GM23338 (cell line): ENCODE data around the gene ZNF438. TPM values are rescaled to one million over a fixed set of nuclear protein-coding genes. Genes with fewer than 3 reads are reported as not detected.

Experiments used
- ATAC-seq: fragments of 200-7000 bp; cut with Tn5 transposase; 3 replicates; pipeline ENCODE4 v1.9.1; 2020
- DNase-seq: peaks from one replicate; pipeline ENCODE4 v3.0.0-alpha.2; 2015; ENCODE audit warnings: low spot score
- H2AFZ ChIP-seq: fragments of 200-600 bp; sonication (generic); 2 replicates; pipeline ENCODE4 v1.8.0; 2016; ENCODE audit warnings: antibody characterized with exemption, mild to moderate bottlenecking, moderate library complexity
- H3F3A ChIP-seq: fragments of 200-600 bp; sonication (generic); replicated peaks from 2 replicates; pipeline ENCODE4 v1.8.0; 2017; ENCODE audit warnings: antibody characterized with exemption, mixed run types, low read depth
- H3K27ac ChIP-seq: fragments of 200-600 bp; sonication (generic); 2 replicates; pipeline ENCODE4 v1.6.1; 2016; ENCODE audit warnings: low read depth
- H3K27me3 ChIP-seq: fragments of 200-600 bp; sonication (generic); 2 replicates; pipeline ENCODE4 v1.8.0; 2016; ENCODE audit warnings: mild to moderate bottlenecking, mixed run types, moderate library complexity; ENCODE audit not compliant: insufficient read depth
- H3K36me3 ChIP-seq: fragments of 200-600 bp; sonication (generic); 2 replicates; pipeline ENCODE4 v1.8.0; 2016; ENCODE audit warnings: mild to moderate bottlenecking; ENCODE audit not compliant: insufficient read depth
- H3K4me1 ChIP-seq: fragments of 200-600 bp; sonication (generic); 2 replicates; pipeline ENCODE4 v1.8.0; 2016; ENCODE audit warnings: mild to moderate bottlenecking, moderate library complexity; ENCODE audit not compliant: insufficient read depth
- H3K4me2 ChIP-seq: fragments of 200-600 bp; sonication (generic); 2 replicates; pipeline ENCODE4 v1.7.1; 2017; ENCODE audit warnings: mixed run types
- H3K4me3 ChIP-seq: fragments of 200-600 bp; sonication (generic); 2 replicates; pipeline ENCODE4 v1.6.1; 2016; ENCODE audit warnings: mixed run types
- H3K79me2 ChIP-seq: fragments of 200-600 bp; sonication (generic); replicated peaks from 2 replicates; pipeline ENCODE4 v1.8.0; 2017; ENCODE audit warnings: mild to moderate bottlenecking; ENCODE audit not compliant: insufficient read depth
- H3K9me2 ChIP-seq: fragments of 200-600 bp; sonication (generic); 2 replicates; pipeline ENCODE4 v1.8.0; 2017; ENCODE audit not compliant: insufficient read depth
- H4K20me1 ChIP-seq: fragments of 200-600 bp; sonication (generic); replicated peaks from 2 replicates; pipeline ENCODE4 v1.8.0; 2017; ENCODE audit warnings: mild to moderate bottlenecking; ENCODE audit not compliant: insufficient read depth
- H3K27ac Mint-ChIP-seq: 2 replicates; pipeline ENCODE4 v1.8.0; 2020; ENCODE audit warnings: inconsistent platforms, mild to moderate bottlenecking, moderate library complexity, mixed read lengths
- H3K27me3 Mint-ChIP-seq: 3 replicates; pipeline ENCODE4 v1.8.0; 2022; ENCODE audit warnings: low read depth, mild to moderate bottlenecking, moderate library complexity, mixed read lengths, inconsistent platforms; ENCODE audit not compliant: insufficient read depth, poor library complexity
- H3K36me3 Mint-ChIP-seq: 3 replicates; pipeline ENCODE4 v1.8.0; 2021; ENCODE audit warnings: low read depth, mild to moderate bottlenecking, inconsistent platforms, moderate library complexity, mixed read lengths
- H3K4me1 Mint-ChIP-seq: 3 replicates; pipeline ENCODE4 v1.8.0; 2020; ENCODE audit warnings: mild to moderate bottlenecking, inconsistent platforms, mixed read lengths
- H3K4me3 Mint-ChIP-seq: 3 replicates; pipeline ENCODE4 v1.8.0; 2021; ENCODE audit warnings: moderate library complexity, mild to moderate bottlenecking, inconsistent platforms, mixed read lengths
- H3K9me3 Mint-ChIP-seq: 3 replicates; pipeline ENCODE4 v1.8.0; 2020; ENCODE audit warnings: moderate library complexity, mild to moderate bottlenecking, inconsistent platforms, mixed read lengths
- CTCF ChIP-seq, 2 experiments: fragments of 200-600 bp in 1 of 2; sonication (generic) in 1 of 2; conservative IDR thresholded peaks; 2 replicates each; pipeline versions ENCODE4 v1.5.1 to v1.6.1; 2016 to 2017; ENCODE audit warnings: antibody characterized with exemption in 2 of 2, low read depth in 2 of 2, mild to moderate bottlenecking in 2 of 2, moderate library complexity in 1 of 2
- EZH2 ChIP-seq: fragments of 200-600 bp; sonication (generic); IDR thresholded peaks from one replicate; pipeline ENCODE4 v1.8.0; 2017; ENCODE audit warnings: antibody characterized with exemption, mild to moderate bottlenecking, low read depth; ENCODE audit not compliant: unreplicated experiment
- EZH2phosphoT487 ChIP-seq: fragments of 200-600 bp; sonication (generic); IDR thresholded peaks from one replicate; pipeline ENCODE4 v1.8.1; 2018; ENCODE audit warnings: antibody characterized with exemption; ENCODE audit not compliant: unreplicated experiment
- NANOG ChIP-seq: IDR thresholded peaks from 2 replicates; pipeline ENCODE4 v1.6.1; 2016; ENCODE audit warnings: antibody characterized with exemption, borderline replicate concordance
- ZNF114 ChIP-seq: fragments of 250-450 bp; sonication (Bioruptor Pico); IDR thresholded peaks from 2 replicates; pipeline ENCODE4 v1.5.0; 2020; ENCODE audit warnings: mild to moderate bottlenecking, moderate library complexity
- ZNF331 ChIP-seq: fragments of 250-450 bp; sonication (Bioruptor Pico); IDR thresholded peaks from 2 replicates; pipeline ENCODE4 v1.5.0; 2020; ENCODE audit warnings: low read depth, mild to moderate bottlenecking, moderate library complexity
- ZNF462 ChIP-seq: fragments of 250-450 bp; sonication (Bioruptor Pico); IDR thresholded peaks from 2 replicates; pipeline ENCODE4 v1.5.0; 2020; ENCODE audit warnings: mild to moderate bottlenecking, moderate library complexity
- polyA plus RNA-seq: library from polyadenylated mRNA; unstranded; fragments of >200 nt; fragmentation: Nextera tagmentation; extraction: Ambion mirVana; gene quantifications from 2 replicates; pipeline ENCODE4 v1.2.1, GENCODE V29; 2016
- total RNA-seq: library from RNA; depleted of rRNA; stranded (reverse); fragments of >200 nt; shearing (Covaris generic); gene quantifications from 2 replicates; pipeline ENCODE4 v1.2.3, GENCODE V29; 2014

ZNF438 gene
- total and polyA plus RNA-seq, 2 experiments from 2014 or later: 0.91 to 0.94 TPM

DNA sequence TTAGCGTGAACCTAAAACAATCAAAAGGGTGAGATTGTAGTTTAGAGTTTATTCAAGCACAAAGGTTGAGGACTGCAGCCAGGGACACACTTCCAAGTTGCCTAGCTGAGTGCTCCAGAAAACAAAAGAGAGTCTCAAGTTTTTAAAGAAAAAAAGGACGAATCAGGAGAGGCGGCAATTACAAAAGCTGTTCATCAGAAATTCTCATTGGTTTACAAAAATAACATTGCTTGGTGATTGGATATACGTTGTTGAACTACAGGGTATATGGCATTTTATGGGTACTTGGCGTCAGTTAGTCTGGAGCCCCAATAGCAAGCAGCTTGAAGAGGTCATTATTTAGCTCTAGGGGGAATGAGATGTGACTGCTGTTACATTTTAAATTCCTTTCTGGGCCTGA is 11.5 kb downstream of the ZNF438 start:
- Mint-ChIP-seq H3K27me3 (peaks cover 2% of the 10 kb centered on the region), H3K4me1 (peaks cover 17% of the 10 kb centered on the region), H3K27ac (no peak overlapping the region), H3K4me3 (no peak overlapping the region), H3K9me3 (no peaks in the 10 kb centered on the region), H3K36me3 (no peaks in the 10 kb centered on the region)
- DNase-seq (no peak), ATAC-seq (no peak)
- no peak overlapping the region for H3K4me2 ChIP-seq
- peaks cover 13% of the 10 kb centered on the region; the same call in 1 of the 2 replicates for H3K4me1 ChIP-seq
- H4K20me1 ChIP-seq: no peaks in the 10 kb centered on the region
- no peak overlapping the region for H2AFZ ChIP-seq
- TF ChIP-seq CTCF (conservative IDR thresholded peaks at IDR 0.05; ENCODE audit: low read depth in 2 of 2) (no peak), NANOG (no peak), EZH2phosphoT487 (no peak), ZNF114 (CRISPR knock-in tag) (no peak), ZNF331 (CRISPR knock-in tag) (no peak), EZH2 (no peak), ZNF462 (no peak)
- H3K36me3 ChIP-seq: no peaks in the 10 kb centered on the region
- H3K4me3 ChIP-seq: no peak overlapping the region
- no peaks in the 10 kb centered on the region for H3K79me2 ChIP-seq
- H3F3A ChIP-seq: no peaks in the 10 kb centered on the region
- H3K9me2 ChIP-seq: no peaks in the 10 kb centered on the region
- H3K27me3 ChIP-seq: no peaks in the 10 kb centered on the region
- no peak overlapping the region for H3K27ac ChIP-seq
